ENCODE data around the gene TOX3.

The TOX3 gene

GRCh38 chr16:52539191-52539590, 7.8 kb downstream of the TOX3 start:
- H3K27ac ChIP-seq (ENCODE audit: low read depth, low read length), result no peak overlapping the region
- H3K9ac ChIP-seq (ENCODE audit: low read length in 5 of 5), result no peak overlapping the region
- H3K9me3 ChIP-seq (ENCODE audit: control insufficient read depth in 5 of 5, low read length in 5 of 5), result no peaks in the 10 kb centered on the region
- H3K27me3 ChIP-seq (ENCODE audit: control insufficient read depth in 5 of 5, insufficient read depth in 4 of 5, low read length in 5 of 5), result peaks cover 0 to 4% (median 0%) of the 10 kb centered on the region in 5 donors
- no peaks in the 10 kb centered on the region for H3K36me3 ChIP-seq (ENCODE audit: control insufficient read depth in 5 of 5, insufficient read depth in 5 of 5, low read length in 5 of 5)
- no peaks in the 10 kb centered on the region for H3K4me1 ChIP-seq (ENCODE audit: control insufficient read depth in 5 of 5, insufficient read depth in 5 of 5, low read length in 5 of 5)
- H3K4me3 ChIP-seq (ENCODE audit: low read depth in 1 of 5, low read length in 5 of 5), result no peak overlapping the region

GRCh38 chr16:52538511-52538910, 8.4 kb downstream of the TOX3 start:
- Histone ChIP-seq H3K27ac (ENCODE audit: low read depth, low read length) (no peak overlapping the region), H3K9ac (ENCODE audit: low read length in 5 of 5) (no peak overlapping the region), H3K4me1 (ENCODE audit: control insufficient read depth in 5 of 5, insufficient read depth in 5 of 5, low read length in 5 of 5) (no peaks in the 10 kb centered on the region), H3K4me3 (ENCODE audit: low read depth in 1 of 5, low read length in 5 of 5) (no peak overlapping the region), H3K36me3 (ENCODE audit: control insufficient read depth in 5 of 5, insufficient read depth in 5 of 5, low read length in 5 of 5) (no peaks in the 10 kb centered on the region), H3K9me3 (ENCODE audit: control insufficient read depth in 5 of 5, low read length in 5 of 5) (no peaks in the 10 kb centered on the region), H3K27me3 (ENCODE audit: control insufficient read depth in 5 of 5, insufficient read depth in 4 of 5, low read length in 5 of 5) (peaks cover 0 to 4% (median 0%) of the 10 kb centered on the region in 5 donors)

GRCh38 chr16:52537516-52537915, 9.4 kb downstream of the TOX3 start:
- Histone ChIP-seq H3K27ac (ENCODE audit: low read depth, low read length) (no peak overlapping the region), H3K4me3 (ENCODE audit: low read depth in 1 of 5, low read length in 5 of 5) (no peak overlapping the region)

GRCh38 chr16:52535076-52535475, 11.9 kb downstream of the TOX3 start:
- H3K4me1 ChIP-seq (ENCODE audit: control insufficient read depth in 5 of 5, insufficient read depth in 5 of 5, low read length in 5 of 5), result no peaks in the 10 kb centered on the region
- H3K27ac ChIP-seq (ENCODE audit: low read depth, low read length), result no peak overlapping the region
- no peaks in the 10 kb centered on the region for H3K9me3 ChIP-seq (ENCODE audit: control insufficient read depth in 5 of 5, low read length in 5 of 5)
- no peaks in the 10 kb centered on the region for H3K27me3 ChIP-seq (ENCODE audit: control insufficient read depth in 5 of 5, insufficient read depth in 4 of 5, low read length in 5 of 5)
- H3K36me3 ChIP-seq (ENCODE audit: control insufficient read depth in 5 of 5, insufficient read depth in 5 of 5, low read length in 5 of 5), result no peaks in the 10 kb centered on the region
- H3K4me3 ChIP-seq (ENCODE audit: low read depth in 1 of 5, low read length in 5 of 5), result no peak overlapping the region
- H3K9ac ChIP-seq (ENCODE audit: low read length in 5 of 5), result no peak overlapping the region

More at GRCh38 chr16:52537516-52537915, 9.4 kb downstream of the TOX3 start:
- H3K4me1 ChIP-seq (ENCODE audit: control insufficient read depth in 5 of 5, insufficient read depth in 5 of 5, low read length in 5 of 5), result no peaks in the 10 kb centered on the region
- H3K9me3 ChIP-seq (ENCODE audit: control insufficient read depth in 5 of 5, low read length in 5 of 5), result no peaks in the 10 kb centered on the region
- H3K36me3 ChIP-seq (ENCODE audit: control insufficient read depth in 5 of 5, insufficient read depth in 5 of 5, low read length in 5 of 5), result no peaks in the 10 kb centered on the region
- peaks cover 0 to 4% (median 0%) of the 10 kb centered on the region in 5 donors for H3K27me3 ChIP-seq (ENCODE audit: control insufficient read depth in 5 of 5, insufficient read depth in 4 of 5, low read length in 5 of 5)
- no peak overlapping the region for H3K9ac ChIP-seq (ENCODE audit: low read length in 5 of 5)

- Histone ChIP-seq H3K27me3 (ENCODE audit: control insufficient read depth in 5 of 5, insufficient read depth in 4 of 5, low read length in 5 of 5) (no peaks in the 10 kb centered on the region), H3K9me3 (ENCODE audit: control insufficient read depth in 5 of 5, low read length in 5 of 5) (no peaks in the 10 kb centered on the region), H3K27ac (ENCODE audit: low read depth, low read length) (no peak overlapping the region), H3K4me3 (ENCODE audit: low read depth in 1 of 5, low read length in 5 of 5) (no peak overlapping the region), H3K4me1 (ENCODE audit: control insufficient read depth in 5 of 5, insufficient read depth in 5 of 5, low read length in 5 of 5) (no peaks in the 10 kb centered on the region), H3K9ac (ENCODE audit: low read length in 5 of 5) (no peak overlapping the region), H3K36me3 (ENCODE audit: control insufficient read depth in 5 of 5, insufficient read depth in 5 of 5, low read length in 5 of 5) (no peaks in the 10 kb centered on the region)
Measured at GRCh38 chr16:52533296-52533695, 13.6 kb downstream of the TOX3 start.

GRCh38 chr16:52532384-52532783, 14.6 kb downstream of the TOX3 start:
- Histone ChIP-seq H3K27ac (ENCODE audit: low read depth, low read length) (no peak overlapping the region), H3K36me3 (ENCODE audit: control insufficient read depth in 5 of 5, insufficient read depth in 5 of 5, low read length in 5 of 5) (no peaks in the 10 kb centered on the region), H3K27me3 (ENCODE audit: control insufficient read depth in 5 of 5, insufficient read depth in 4 of 5, low read length in 5 of 5) (no peaks in the 10 kb centered on the region)

GRCh38 chr16:52529226-52529625, 17.7 kb downstream of the TOX3 start:
- H3K27ac ChIP-seq (ENCODE audit: low read depth, low read length), result no peak overlapping the region
- H3K27me3 ChIP-seq (ENCODE audit: control insufficient read depth in 5 of 5, insufficient read depth in 4 of 5, low read length in 5 of 5), result no peaks in the 10 kb centered on the region
- no peaks in the 10 kb centered on the region for H3K4me1 ChIP-seq (ENCODE audit: control insufficient read depth in 5 of 5, insufficient read depth in 5 of 5, low read length in 5 of 5)
- no peaks in the 10 kb centered on the region for H3K36me3 ChIP-seq (ENCODE audit: control insufficient read depth in 5 of 5, insufficient read depth in 5 of 5, low read length in 5 of 5)
- H3K9me3 ChIP-seq (ENCODE audit: control insufficient read depth in 5 of 5, low read length in 5 of 5), result no peaks in the 10 kb centered on the region
- H3K9ac ChIP-seq (ENCODE audit: low read length in 5 of 5), result no peak overlapping the region
- no peak overlapping the region for H3K4me3 ChIP-seq (ENCODE audit: low read depth in 1 of 5, low read length in 5 of 5)

More at GRCh38 chr16:52532384-52532783, 14.6 kb downstream of the TOX3 start:
- H3K9me3 ChIP-seq (ENCODE audit: control insufficient read depth in 5 of 5, low read length in 5 of 5), result no peaks in the 10 kb centered on the region
- no peak overlapping the region for H3K9ac ChIP-seq (ENCODE audit: low read length in 5 of 5)
- H3K4me3 ChIP-seq (ENCODE audit: low read depth in 1 of 5, low read length in 5 of 5), result no peak overlapping the region
- H3K4me1 ChIP-seq (ENCODE audit: control insufficient read depth in 5 of 5, insufficient read depth in 5 of 5, low read length in 5 of 5), result no peaks in the 10 kb centered on the region

- Histone ChIP-seq H3K36me3 (ENCODE audit: control insufficient read depth in 5 of 5, insufficient read depth in 5 of 5, low read length in 5 of 5) (no peaks in the 10 kb centered on the region), H3K27me3 (ENCODE audit: control insufficient read depth in 5 of 5, insufficient read depth in 4 of 5, low read length in 5 of 5) (no peaks in the 10 kb centered on the region), H3K9me3 (ENCODE audit: control insufficient read depth in 5 of 5, low read length in 5 of 5) (no peaks in the 10 kb centered on the region), H3K27ac (ENCODE audit: low read depth, low read length) (no peak overlapping the region), H3K9ac (ENCODE audit: low read length in 5 of 5) (no peak overlapping the region), H3K4me1 (ENCODE audit: control insufficient read depth in 5 of 5, insufficient read depth in 5 of 5, low read length in 5 of 5) (no peaks in the 10 kb centered on the region), H3K4me3 (ENCODE audit: low read depth in 1 of 5, low read length in 5 of 5) (no peak overlapping the region)
Measured at GRCh38 chr16:52528393-52529065, 18.4 kb downstream of the TOX3 start.

- Histone ChIP-seq H3K4me1 (ENCODE audit: control insufficient read depth in 5 of 5, insufficient read depth in 5 of 5, low read length in 5 of 5) (no peaks in the 10 kb centered on the region), H3K9me3 (ENCODE audit: control insufficient read depth in 5 of 5, low read length in 5 of 5) (no peaks in the 10 kb centered on the region), H3K36me3 (ENCODE audit: control insufficient read depth in 5 of 5, insufficient read depth in 5 of 5, low read length in 5 of 5) (no peaks in the 10 kb centered on the region), H3K27ac (ENCODE audit: low read depth, low read length) (no peak overlapping the region), H3K4me3 (ENCODE audit: low read depth in 1 of 5, low read length in 5 of 5) (no peak overlapping the region), H3K27me3 (ENCODE audit: control insufficient read depth in 5 of 5, insufficient read depth in 4 of 5, low read length in 5 of 5) (no peaks in the 10 kb centered on the region), H3K9ac (ENCODE audit: low read length in 5 of 5) (no peak overlapping the region)
Measured at GRCh38 chr16:52526830-52527229, 20.1 kb downstream of the TOX3 start.

GRCh38 chr16:52526116-52526828, 20.7 kb downstream of the TOX3 start:
- no peaks in the 10 kb centered on the region for H3K36me3 ChIP-seq (ENCODE audit: control insufficient read depth in 5 of 5, insufficient read depth in 5 of 5, low read length in 5 of 5)
- no peaks in the 10 kb centered on the region for H3K4me1 ChIP-seq (ENCODE audit: control insufficient read depth in 5 of 5, insufficient read depth in 5 of 5, low read length in 5 of 5)
- H3K27ac ChIP-seq (ENCODE audit: low read depth, low read length), result no peak overlapping the region
- no peaks in the 10 kb centered on the region for H3K27me3 ChIP-seq (ENCODE audit: control insufficient read depth in 5 of 5, insufficient read depth in 4 of 5, low read length in 5 of 5)
- no peak overlapping the region for H3K4me3 ChIP-seq (ENCODE audit: low read depth in 1 of 5, low read length in 5 of 5)
- H3K9me3 ChIP-seq (ENCODE audit: control insufficient read depth in 5 of 5, low read length in 5 of 5), result no peaks in the 10 kb centered on the region
- H3K9ac ChIP-seq (ENCODE audit: low read length in 5 of 5), result no peak overlapping the region
